ENCODE measurements around the gene CLEC4G. TPM values are rescaled to one million over a fixed set of nuclear protein-coding genes. Genes with fewer than 3 reads are reported as not detected.

Gene CLEC4G
- total and polyA plus RNA-seq, 2 of the 8 experiments (the other 6 are each of a cell fraction or from before 2014, with no cell fraction given), result 0.35 to 2.9 TPM

DNA sequence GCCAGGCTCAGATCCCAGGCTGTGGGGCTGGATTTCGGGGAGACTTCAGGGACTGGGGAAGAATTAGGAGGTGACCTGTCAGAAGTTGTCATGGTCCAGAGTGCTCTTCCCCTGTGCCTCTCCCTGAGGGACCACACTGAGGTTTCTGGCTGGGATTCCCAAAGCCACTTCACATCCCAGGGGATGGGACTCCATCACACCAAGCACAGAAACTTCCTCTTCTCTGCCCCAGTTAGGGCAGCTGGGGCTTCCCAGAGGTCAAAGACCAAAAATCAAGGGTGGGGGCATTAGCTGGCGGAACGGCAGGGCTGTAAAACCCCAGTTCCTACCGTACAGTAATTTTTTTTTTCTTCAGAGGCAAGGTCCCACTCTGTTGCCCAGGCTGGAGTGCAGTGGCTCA, 37.4 kb downstream of the CLEC4G start:
- H3K27me3 ChIP-seq (replicated peaks in 1 of 4; ENCODE audit: control insufficient read depth in 3 of 4, extremely low read depth in 1 of 4, insufficient read depth in 3 of 4, low read length in 3 of 4), result no peaks in the 10 kb centered on the region; a peak in 2 of 7 replicates
- H3K23ac ChIP-seq (ENCODE audit: insufficient read length), result no peak overlapping the region
- no peak overlapping the region for H2BK12ac ChIP-seq (ENCODE audit: low read depth, low read length)
- no peaks in the 10 kb centered on the region for H3K36me3 ChIP-seq (ENCODE audit: control insufficient read depth in 2 of 4, insufficient read depth in 4 of 4, low read length in 3 of 4)
- no peak overlapping the region for H2BK15ac ChIP-seq (ENCODE audit: low read length)
- H3K4ac ChIP-seq (replicated peaks; ENCODE audit: insufficient read length, low read depth, low read length), result no peak overlapping the region
- H3K27ac ChIP-seq (ENCODE audit: low read depth, low read length), result no peak overlapping the region
- no peak overlapping the region for H2AFZ ChIP-seq (ENCODE audit: low read length)
- TF ChIP-seq CBX8 (IDR thresholded peaks at IDR 0.05; ENCODE audit: borderline replicate concordance, low read depth, low read length) (no peak), POLR2A (IDR thresholded peaks at IDR 0.05; ENCODE audit: control extremely low read depth in 1 of 2, low read depth in 2 of 2, low read length in 2 of 2) (no peak), SIRT6 (IDR thresholded peaks at IDR 0.05; ENCODE audit: low read length) (no peak), PHF8 (conservative IDR thresholded peaks at IDR 0.05; ENCODE audit: low read depth, low read length) (no peak), EZH2 (IDR thresholded peaks at IDR 0.05; ENCODE audit: low read depth, low read length, severe bottlenecking) (no peak)
- H3K23me2 ChIP-seq (ENCODE audit: low read depth, low read length), result peaks cover 14% of the 10 kb centered on the region
- FAIRE-seq (no peak), DNase-seq (ENCODE audit: low read depth in 1 of 2, low spot score in 2 of 2) (no peak)
- no peak overlapping the region for H2AK5ac ChIP-seq (ENCODE audit: low read depth, low read length)
- no peak overlapping the region for H2BK120ac ChIP-seq (replicated peaks; ENCODE audit: low read depth, low read length)
- H4K8ac ChIP-seq (ENCODE audit: extremely low read depth, insufficient read depth, low read length), result no peak overlapping the region
- H3K18ac ChIP-seq (ENCODE audit: extremely low read depth, low read length), result no peak overlapping the region
- H3K56ac ChIP-seq (replicated peaks; ENCODE audit: insufficient read length, low read depth, low read length), result no peak overlapping the region
- no peak overlapping the region for H3K14ac ChIP-seq (ENCODE audit: insufficient read length)
- H2BK5ac ChIP-seq (ENCODE audit: low read depth, low read length), result no peak overlapping the region
- H4K5ac ChIP-seq (ENCODE audit: insufficient read length, low read depth, low read length), result no peak overlapping the region
- H3K9me3 ChIP-seq (ENCODE audit: insufficient read depth in 2 of 2, low read depth in 1 of 2, low read length in 1 of 2), result no peaks in the 10 kb centered on the region; a peak in 1 of 4 replicates
- no peaks in the 10 kb centered on the region for H3K79me2 ChIP-seq (ENCODE audit: control insufficient read depth in 1 of 2, insufficient read depth in 2 of 2, low read length in 2 of 2)
- H2BK20ac ChIP-seq (ENCODE audit: low read length), result no peak overlapping the region
- no peak overlapping the region for H3K9ac ChIP-seq (replicated peaks in 1 of 4; ENCODE audit: extremely low read depth in 1 of 4, low read depth in 3 of 4, low read length in 3 of 4)
- ChIA-PET CTCF (ENCODE audit: partially characterized antibody) (interaction anchor here (0.7 kb wide), 1 partner anchor 237 kb away, joined by 5 read pairs; no protein-coding TSS in a partner anchor), POLR2A (ENCODE audit: partially characterized antibody) (no interaction called here)
- H4K20me1 ChIP-seq (replicated peaks in 1 of 2; ENCODE audit: control insufficient read depth in 1 of 2, insufficient read depth in 2 of 2, low read length in 2 of 2), result peaks cover 0 to 5% of the 10 kb centered on the region in 2 experiments
- peaks cover 0 to 16% (median 8%) of the 10 kb centered on the region in 4 experiments; a peak in 5 of 7 replicates for H3K4me1 ChIP-seq (replicated peaks in 1 of 4; ENCODE audit: control insufficient read depth in 3 of 4, insufficient read depth in 4 of 4, low read length in 3 of 4)
- no peaks in the 10 kb centered on the region for H3K79me1 ChIP-seq (ENCODE audit: low read depth, low read length)
- 78% methylated on average over 3 of the region's 4 CpGs; no CpG with 5 or more reads in 1 of the 2 experiments for WGBS, 2 experiments (ENCODE audit: extremely low coverage in 1 of 2, insufficient coverage in 1 of 2, insufficient read length in 1 of 2, insufficient replicate concordance in 2 of 2, low coverage in 1 of 2, low lambda C conversion rate in 2 of 2, missing lambda C conversion rate in 1 of 2)
- no peak overlapping the region for H3K4me2 ChIP-seq (ENCODE audit: insufficient read depth in 1 of 2, low read depth in 2 of 2, low read length in 2 of 2)
- H3K4me3 ChIP-seq (ENCODE audit: extremely low read depth in 1 of 4, insufficient read depth in 2 of 4, low read depth in 3 of 4, low read length in 4 of 4), result no peak overlapping the region
- no peak overlapping the region for H4K91ac ChIP-seq (replicated peaks; ENCODE audit: insufficient read length, low read length)

Measured in H1 (cell line).